Measurements from ENCODE around the gene CYP4V2. TPM values are rescaled to one million over a fixed set of nuclear protein-coding genes. Genes with fewer than 3 reads are reported as not detected.

Gene CYP4V2
- 7.3 TPM for total RNA-seq

DNA sequence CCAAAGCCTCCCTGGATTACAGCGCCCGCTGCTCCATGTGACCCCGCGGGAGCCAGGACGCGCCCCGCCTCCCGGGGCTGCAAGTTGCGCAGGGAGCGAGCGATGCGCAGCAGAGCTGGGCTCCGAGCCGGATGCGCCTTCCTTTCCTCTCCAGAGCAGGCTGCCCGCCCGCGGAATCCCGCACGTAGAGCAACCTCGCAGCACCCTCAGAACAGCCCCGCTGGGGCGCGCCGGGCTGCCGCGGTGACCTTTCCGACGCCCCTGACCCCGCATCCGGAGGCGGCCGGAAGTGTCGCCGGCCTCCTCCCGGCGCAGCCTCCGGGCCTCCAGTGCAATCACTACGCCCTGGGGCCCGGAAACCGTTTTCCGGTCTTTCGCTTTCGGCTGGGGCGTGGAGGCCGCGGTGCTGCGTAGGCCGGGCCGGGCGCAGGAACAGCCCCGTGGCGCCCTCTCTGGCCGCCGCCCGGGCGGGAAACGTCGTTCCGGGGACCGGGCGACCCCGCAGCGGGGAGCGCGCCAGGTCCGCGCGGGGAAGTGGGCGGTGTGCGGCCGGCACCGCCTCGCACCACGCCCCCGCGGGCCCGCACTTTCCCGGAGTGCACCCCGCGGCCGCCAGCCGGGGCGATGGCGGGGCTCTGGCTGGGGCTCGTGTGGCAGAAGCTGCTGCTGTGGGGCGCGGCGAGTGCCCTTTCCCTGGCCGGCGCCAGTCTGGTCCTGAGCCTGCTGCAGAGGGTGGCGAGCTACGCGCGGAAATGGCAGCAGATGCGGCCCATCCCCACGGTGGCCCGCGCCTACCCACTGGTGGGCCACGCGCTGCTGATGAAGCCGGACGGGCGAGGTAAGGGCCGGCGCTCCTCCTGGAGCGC is at the start of gene CYP4V2:
Gene CYP4V2 (plus strand): TSS at position 368 of the 866 bp plus-strand sequence. CDS start 257 bp downstream, at position 625.
- DNase-seq (ENCODE audit: low spot score in 2 of 2) (peak; percentile 77 to 85), FAIRE-seq (no peak)

DNA sequence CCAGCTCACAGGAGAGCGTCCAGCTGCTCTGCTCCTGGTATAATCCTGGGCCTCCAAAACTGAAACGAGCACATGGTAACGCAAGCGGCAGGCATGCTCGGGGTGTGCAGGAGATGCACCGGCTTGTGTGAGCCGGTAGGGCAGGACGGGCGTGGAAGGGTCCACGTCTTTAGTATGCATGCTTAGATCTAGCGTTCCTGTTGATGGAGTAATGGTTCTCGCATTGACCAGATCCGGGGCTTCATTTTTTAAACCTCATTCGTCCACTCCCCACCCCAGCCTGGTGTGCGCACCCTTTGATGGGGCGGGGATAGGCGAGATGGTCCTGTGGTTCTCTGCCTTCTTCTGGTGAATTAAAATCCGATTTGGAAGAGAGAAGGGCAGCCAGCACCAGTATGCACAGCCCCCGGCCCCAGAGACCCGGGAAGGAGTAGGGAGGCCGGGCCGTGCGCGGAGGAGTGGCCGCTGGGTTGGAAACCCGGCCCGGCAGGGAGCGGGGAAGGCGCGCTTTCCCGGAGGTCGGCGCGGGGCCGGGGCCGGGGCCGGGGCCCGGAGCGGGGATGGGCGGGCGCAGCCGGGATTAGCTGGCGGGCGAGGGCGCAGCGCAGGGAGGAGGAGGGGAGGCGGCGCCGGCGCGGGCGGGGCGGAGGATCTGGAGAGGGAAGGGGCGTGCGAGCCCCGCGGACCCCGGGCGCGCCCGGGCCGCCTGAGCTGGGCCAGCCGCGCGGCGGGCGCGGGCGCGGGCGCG is 47.0 kb upstream of the CYP4V2 start:
- DNase-seq (ENCODE audit: low spot score in 2 of 2) (peak; percentile 58 to 67), FAIRE-seq (no peak)

DNA sequence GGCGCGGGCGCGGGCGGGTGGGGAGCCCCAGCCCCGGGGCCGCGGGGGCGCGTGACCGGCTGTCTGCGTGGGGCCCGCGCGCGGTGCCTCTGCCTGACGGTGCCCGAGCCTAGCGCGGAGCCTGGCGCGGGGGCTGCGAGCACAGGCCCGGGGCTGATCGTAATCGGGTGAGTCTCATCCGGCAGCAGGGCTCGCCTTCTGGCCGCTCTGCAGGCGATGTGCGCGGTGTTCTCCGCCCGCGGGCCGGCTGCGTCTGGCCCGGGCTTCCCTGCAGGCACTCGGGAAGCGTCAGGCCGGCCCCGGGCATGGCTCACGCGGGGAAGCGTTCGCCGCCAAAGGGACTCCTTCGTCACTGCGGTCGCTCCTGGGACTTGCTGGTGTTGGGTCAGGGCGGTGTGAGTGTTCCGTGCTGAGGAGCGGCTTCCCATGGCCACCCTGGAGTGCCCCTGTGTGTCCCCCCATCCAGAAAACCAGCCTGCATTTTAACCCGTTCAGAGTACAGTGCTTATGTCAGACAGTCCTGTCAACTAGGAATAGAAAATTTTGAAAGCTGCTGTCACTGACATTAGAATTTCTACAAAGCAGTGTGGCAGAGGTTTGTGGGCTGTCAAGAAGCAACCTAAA is 46.3 kb upstream of the CYP4V2 start:
- FAIRE-seq, result no peak
- peak; percentile 57 to 59 for DNase-seq (ENCODE audit: low spot score in 2 of 2)

DNA sequence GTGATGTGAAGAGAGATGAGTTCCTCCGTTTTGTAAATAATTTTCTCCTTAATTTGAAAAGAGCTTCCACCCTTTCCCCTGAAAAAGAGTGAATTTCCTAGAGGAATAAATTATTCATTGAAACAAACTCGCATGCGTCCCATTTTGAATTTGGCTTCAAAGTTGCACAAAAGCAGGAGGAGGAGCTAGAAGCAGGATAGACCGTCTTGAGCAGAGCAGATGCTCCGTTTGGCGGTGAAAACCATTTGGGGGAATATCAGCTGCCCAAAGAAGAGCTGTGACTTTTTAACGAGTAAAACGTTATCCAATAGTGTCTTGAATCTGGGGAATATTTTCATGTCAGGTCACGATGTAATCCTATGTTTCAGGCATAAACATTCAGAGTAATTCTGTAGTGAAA is 44.9 kb upstream of the CYP4V2 start:
- no peak for DNase-seq (ENCODE audit: low spot score in 2 of 2)
- no peak for FAIRE-seq

DNA sequence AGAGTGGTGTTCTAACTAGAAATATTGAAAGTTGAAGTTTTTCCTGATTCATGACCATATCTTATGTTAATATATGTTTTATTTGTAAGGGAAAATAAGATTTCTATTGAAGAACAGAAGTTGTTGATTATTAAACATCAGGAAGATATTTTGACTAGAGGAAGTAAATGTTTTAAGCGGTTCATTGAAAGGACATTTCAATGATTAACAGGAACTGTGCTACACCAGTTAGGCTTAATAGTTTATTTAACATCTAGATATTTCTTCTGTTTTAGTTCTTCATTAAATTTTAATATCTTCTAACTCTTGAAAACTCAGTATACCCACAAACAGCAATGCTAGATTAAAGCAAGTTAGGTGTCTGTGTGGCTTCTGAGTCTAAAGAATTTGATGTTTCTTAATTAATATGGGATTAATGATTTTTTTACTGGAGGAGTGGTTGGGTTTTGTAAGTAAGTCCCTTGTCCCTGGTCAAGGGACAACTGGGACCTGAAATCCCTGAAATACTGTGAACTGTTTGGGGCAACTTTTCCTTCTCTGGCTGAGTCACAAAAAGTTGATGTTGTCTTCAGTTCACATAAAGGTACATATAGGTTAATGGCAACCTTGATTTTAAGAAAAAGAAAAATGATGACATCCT is 42.9 kb upstream of the CYP4V2 start:
- DNase-seq (ENCODE audit: low spot score in 2 of 2) (no peak), FAIRE-seq (peak; percentile 3)

DNA sequence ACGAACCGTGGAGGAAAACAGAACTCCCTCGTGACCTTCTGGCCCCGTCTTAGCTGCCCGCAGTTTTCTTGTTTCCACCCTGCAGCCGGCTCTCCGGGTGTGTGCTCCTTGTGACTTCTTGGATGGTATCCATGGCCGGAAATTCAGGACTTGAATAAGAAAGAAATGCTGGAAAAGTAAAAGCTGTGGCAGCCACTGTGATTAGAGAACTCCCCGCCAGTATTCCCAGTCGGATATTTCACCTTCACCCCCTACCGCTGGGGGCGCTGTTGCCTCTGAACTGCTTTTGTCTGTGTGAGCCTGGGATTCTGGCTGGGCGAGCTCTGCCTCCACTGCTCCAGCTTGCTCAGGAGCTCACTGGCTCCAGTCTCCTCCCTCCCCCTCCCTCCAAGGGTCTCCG is 41.5 kb upstream of the CYP4V2 start:
- DNase-seq (ENCODE audit: low spot score in 2 of 2) (no peak), FAIRE-seq (no peak)

DNA sequence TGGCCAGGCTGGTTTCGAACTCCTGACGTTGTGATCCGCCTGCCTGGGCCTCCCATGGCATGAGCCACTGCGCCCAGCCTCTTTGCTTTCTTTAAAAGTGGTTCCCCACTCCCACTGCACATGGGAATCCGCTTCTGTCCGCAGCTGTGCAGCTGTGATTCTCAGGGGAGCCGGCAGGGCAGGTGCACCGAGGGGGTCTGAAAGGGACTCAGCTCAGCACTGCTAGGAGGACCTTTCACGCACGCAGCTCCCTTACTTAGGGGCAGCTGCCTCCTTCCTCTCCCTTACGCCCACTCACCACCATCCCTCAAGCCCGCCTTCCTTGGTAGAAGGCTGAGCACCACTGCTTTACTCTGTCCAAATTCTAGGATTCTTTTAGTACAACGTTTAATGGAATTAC is 40.4 kb upstream of the CYP4V2 start:
- DNase-seq (ENCODE audit: low spot score in 2 of 2) (no peak), FAIRE-seq (no peak)

DNA sequence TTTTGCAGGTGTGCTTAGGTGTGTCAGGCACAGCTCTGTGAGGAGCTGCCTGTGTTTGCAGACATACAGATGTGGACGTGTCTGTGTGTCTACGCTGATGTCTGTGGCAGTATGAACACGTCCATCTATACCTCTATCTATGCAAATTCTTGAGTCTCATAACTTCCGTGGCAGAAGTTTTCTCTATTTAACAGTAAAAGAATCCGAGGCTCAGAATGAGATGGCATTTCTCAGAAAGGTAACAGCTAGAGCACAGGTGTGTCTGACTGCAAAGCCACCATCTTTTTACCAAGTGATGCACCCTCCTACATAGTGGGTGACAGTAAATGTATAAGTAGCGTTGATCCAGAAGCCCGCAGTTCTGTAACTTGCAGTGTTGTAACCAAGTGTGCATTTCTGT is 39.9 kb upstream of the CYP4V2 start:
- no peak for FAIRE-seq
- DNase-seq (ENCODE audit: low spot score in 2 of 2), result no peak

DNA sequence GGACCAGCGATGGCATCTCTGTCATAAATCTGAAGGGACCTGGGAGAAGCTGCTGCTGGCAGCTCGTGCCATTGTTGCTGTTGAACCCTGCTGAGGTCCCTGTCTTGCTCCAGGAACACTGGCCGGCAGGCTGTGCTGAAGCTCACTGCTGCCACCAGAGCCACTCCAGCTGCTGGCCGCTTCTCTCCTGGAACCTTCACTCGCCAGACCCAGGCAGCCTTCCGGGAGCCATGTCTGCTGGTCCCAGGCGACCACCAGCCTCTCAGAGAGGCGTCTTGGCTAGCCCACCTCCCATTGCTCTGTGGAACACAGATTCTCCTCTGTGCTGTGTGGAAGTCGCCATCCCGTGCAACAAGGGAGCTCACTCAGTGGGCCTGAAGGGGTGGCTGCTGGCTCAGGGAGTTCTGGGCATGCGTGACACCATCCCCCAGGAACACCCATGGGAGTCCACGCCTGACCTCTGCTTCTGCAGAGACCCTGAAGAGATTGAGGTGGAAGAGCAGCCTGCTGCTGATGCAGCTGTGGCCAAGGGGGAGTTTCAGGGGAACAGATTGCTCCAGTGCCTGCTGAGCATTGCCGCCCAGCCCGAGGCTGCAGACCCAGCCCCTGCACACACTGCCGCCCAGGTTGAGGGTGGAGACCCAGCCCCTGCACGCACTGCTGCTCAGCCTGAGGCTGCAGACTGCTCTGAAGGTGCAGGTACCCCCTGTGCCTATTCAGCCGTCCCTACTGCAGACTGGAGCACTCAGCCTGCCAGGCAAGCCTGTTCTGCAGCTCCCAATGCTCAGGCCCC is 33.1 kb upstream of the CYP4V2 start:
- DNase-seq (ENCODE audit: low spot score in 2 of 2) (no peak), FAIRE-seq (no peak)

DNA sequence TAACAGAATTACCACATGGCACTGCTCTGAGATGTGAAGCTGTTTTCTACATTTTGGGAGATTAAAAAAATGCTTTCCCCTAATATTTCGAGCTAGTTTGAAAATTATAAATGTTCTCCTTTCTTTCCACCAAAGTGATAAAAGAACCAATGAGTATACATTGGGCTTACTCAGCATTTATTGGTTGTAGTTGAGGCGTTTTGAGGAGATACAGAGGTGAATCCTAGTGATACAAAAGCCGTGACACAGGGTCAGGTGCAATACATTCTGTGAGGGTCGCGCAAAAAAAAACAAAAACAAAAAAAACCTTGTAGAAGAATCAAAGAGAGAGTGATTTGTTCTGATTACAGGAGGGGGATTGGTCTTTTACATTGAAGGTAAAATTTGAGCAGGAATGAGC is 32.4 kb upstream of the CYP4V2 start:
- FAIRE-seq (no peak), DNase-seq (ENCODE audit: low spot score in 2 of 2) (no peak)

DNA sequence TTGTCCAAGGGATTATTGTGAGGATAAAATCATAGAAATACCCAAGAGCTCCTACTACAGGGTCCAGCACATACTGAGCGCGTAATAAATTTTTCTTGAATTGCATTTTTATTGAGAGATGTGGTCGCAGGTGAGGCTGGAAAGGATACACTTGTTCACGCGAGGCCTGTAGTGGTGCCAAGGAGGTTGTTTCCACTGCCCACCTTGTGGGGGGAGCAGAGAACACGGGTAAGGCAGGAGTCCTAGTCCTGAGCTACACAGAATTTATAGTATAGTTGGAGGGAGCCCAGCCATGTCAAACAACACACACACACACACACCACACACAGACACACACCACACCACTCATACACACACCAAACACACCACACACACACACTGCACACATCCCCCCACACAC is 31.8 kb upstream of the CYP4V2 start:
- FAIRE-seq, result no peak

DNA sequence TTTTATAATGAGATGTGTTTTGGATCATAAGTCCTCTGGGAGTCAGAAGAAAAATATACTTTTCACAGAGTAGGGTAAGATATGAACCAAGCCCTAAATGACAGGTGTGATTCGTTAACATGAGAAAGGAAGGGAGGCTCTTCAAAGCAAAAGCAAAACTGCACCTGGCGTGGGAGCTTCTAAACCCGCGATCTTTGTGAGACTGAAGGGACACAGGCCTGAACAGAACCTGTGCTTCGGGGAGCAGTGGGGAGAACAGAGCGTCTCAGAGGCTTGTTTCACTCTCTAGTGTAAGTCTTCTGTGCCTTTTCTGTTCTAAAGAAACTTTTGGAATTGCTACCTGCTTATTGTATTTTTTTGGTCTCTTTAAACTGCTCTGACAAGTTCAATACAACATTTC is 30.2 kb upstream of the CYP4V2 start:
- no peak for DNase-seq (ENCODE audit: low spot score in 2 of 2)
- FAIRE-seq, result no peak

More for the DNA sequence above, 31.8 kb upstream of the CYP4V2 start:
- DNase-seq (ENCODE audit: low spot score in 2 of 2), result no peak

DNA sequence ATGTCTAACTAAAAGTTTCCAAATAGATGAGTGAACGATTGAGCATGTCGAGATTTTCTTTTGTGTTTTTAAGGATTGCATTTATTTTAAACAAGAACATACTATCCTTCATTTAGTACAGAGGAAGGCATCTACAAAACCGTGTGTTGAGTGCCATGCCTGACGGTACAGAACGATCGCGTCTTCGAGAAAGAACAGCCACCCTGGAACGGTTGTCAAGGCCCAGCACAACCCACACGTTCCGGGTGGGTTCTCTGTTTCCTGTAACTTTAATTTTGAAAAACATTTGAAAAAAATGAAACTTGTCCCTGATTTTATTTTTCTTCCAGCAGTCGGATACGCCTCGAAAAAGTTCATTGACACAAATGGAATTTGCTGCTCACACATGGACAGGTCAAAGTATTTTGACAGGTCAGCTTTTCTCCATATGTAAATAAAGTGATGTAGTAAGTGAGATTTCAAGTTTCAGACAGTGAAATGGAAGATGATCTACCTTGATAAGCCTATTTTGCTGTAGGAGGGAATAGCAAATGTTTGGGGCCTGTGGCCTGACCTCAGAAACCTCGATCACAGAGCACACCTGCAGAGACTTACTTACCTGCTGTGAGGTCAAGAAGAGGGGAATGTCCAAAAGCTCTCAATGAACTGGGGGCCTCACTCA is 24.4 kb upstream of the CYP4V2 start:
- FAIRE-seq, result no peak

DNA sequence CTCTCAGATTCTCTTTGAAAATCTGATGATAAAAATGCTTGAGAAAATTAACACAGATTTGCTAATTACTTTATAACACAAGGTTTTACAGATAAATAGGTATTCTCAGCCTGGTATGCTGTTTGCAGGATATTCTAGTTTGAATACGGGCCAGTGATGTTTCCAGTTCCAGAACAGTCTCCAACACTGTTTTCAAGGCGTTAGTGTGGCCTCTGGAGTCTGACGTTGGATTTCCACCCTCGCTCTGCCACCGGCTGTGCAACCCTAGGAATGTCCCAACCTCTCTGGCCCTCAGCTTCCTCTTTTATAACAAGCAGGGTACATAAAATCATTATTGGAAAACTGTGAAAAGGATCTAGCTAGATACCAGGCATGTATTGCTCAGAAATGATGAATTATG is 23.8 kb upstream of the CYP4V2 start:
- FAIRE-seq, result no peak

More for the DNA sequence above, 24.4 kb upstream of the CYP4V2 start:
- DNase-seq (ENCODE audit: low spot score in 2 of 2), result no peak

DNA sequence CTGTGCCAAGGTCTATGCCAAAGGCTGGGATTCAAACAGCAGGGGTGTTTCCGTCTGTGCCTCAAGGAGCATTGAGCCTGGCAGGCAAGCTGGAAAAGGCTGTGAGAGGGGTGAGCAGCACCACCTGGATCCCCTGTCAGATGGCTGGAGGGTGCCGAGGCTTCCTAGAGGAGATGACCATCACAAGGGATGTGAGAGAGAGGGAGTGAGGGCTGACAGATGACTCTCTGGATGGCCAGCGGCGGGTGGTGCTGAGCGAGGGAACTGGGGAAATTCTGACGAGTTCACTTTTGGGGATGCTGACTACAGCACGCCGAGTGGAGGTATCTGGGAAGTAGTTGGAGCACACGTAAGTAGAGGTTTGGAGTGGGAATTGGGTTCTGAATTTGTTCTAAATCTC is 22.6 kb upstream of the CYP4V2 start:
- FAIRE-seq (no peak), DNase-seq (ENCODE audit: low spot score in 2 of 2) (no peak)

More for the DNA sequence above, 23.8 kb upstream of the CYP4V2 start:
- DNase-seq (ENCODE audit: low spot score in 2 of 2), result no peak

DNA sequence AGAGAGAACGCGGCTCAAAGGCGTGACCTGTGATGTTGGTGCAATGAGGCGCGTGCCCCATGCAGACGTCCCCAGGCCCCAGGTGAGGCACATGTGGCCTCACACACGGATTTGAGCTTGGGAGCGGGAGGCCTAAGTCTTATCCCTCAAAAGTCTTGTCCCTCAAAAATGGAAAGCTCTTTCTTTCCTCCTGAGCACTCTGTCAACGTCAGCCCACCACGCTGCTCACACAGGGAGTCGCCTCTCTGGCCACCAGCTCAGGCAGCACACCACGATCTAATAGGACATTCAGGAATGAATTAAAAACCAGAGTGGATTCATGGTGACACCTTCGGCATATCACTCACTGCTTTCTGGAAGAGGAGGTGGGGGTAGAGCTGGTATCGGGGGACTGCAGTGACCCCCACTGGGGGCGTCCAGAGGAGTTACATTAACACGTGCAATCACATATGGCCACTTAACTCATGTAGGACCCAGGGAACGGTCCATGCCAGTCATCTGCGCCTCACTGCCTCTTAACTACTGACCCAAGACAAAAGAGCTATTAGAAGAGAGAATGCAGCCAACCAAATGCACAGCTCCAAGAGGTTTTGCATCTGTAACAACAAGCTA is 21.9 kb upstream of the CYP4V2 start:
- DNase-seq (ENCODE audit: low spot score in 2 of 2) (no peak), FAIRE-seq (no peak)

DNA sequence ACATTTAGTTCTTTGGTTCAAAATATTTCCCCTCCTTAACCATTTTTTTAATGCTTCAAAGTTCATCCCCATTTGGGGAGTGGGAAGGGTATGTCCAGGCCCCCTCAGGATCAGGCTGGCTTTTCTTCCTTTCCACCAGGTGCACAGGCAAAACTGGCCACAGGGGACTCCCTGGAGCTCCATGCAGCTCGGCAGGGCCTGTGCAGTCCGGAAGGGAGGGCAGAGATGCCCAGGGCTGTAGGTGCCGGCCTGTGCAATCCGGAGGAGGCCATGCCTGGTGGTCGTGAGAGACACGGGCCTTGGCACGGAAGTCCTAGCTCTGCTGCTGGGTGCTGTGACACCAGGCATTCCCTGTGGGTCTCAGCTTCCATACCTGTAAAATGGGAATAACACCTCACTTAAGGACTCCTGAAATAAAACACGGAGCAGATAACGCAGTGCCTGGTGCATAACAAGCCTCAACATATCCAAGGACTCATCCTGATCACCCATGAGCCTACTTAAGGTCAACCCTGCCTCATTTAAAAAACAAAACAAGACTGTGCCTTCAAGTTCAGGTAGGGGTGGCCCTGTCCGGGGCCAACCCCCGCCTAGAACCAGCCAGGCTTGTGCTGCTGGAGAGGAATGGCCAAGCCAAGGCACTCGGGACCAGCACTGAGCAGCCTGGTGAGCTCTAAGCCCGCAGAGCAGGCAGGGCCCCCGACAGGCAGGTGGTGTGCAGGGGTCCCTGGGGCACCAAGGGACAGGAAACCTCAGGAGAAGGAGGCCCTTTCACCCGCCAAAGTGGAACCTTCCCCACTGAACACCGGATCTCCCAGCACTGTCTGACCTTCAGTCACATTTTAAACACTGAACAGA is 21.2 kb upstream of the CYP4V2 start:
- no peak for FAIRE-seq
- no peak for DNase-seq (ENCODE audit: low spot score in 2 of 2)

DNA sequence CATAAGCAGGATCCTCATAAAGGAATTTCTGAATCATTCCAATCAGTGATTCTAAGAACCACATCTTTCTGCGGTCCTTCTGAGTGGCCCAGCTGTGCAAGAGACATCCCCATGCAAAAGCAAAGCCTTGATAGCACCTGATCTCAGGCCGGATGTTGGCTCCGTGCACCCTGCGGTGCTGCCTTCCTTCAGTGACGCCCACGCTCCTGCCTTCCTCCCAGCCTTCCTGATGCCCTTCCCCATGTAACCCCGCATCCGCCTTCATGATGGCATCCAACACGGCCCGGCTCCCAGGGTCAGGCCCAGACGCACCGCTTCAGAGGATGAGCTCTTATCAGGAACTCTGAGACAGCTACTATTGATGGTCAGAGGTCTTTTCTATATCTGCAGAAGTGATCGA is 20.4 kb upstream of the CYP4V2 start:
- FAIRE-seq (no peak), DNase-seq (ENCODE audit: low spot score in 2 of 2) (no peak)

Data from frontal cortex (tissue), 4 donors.